HG02623 (cell line): Measurements from ENCODE around the gene METTL8.
"Not testable (repeated sequence)": the region's sequence is repeated elsewhere in the genome, so short reads cannot be mapped to it uniquely, and the experiment has no call there.

Experiments
- ATAC-seq: cut with Tn5 transposase; IDR thresholded peaks from one replicate; pipeline ENCODE4 v1.9.1; 2021; ENCODE audit warnings: moderate library complexity; ENCODE audit not compliant: unreplicated experiment

The METTL8 gene

GRCh38 chr2:171430516-171431410, 3.0 kb downstream of the METTL8 start:
- no peak for ATAC-seq

GRCh38 chr2:171422710-171423495, 10.9 kb downstream of the METTL8 start:
- ATAC-seq, result not testable (repeated sequence)

- no peak for ATAC-seq
These were observed 12.8 kb downstream of the METTL8 start for GRCh38 chr2:171420728-171421563.

GRCh38 chr2:171419333-171419732, 14.5 kb downstream of the METTL8 start:
- no peak for ATAC-seq

GRCh38 chr2:171416009-171416926, 17.5 kb downstream of the METTL8 start:
- peak; percentile 80 for ATAC-seq

GRCh38 chr2:171414645-171415044, 19.1 kb downstream of the METTL8 start:
- ATAC-seq, result not testable (repeated sequence)

- ATAC-seq, result no peak
These were observed 21.1 kb downstream of the METTL8 start for GRCh38 chr2:171412571-171413175.

GRCh38 chr2:171411791-171412483, 21.9 kb downstream of the METTL8 start:
- ATAC-seq, result no peak

- no peak for ATAC-seq
These were observed 22.6 kb downstream of the METTL8 start for GRCh38 chr2:171411214-171411613.

- no peak for ATAC-seq
These were observed 23.2 kb downstream of the METTL8 start for GRCh38 chr2:171410624-171411023.

- no peak for ATAC-seq
These were observed 23.7 kb downstream of the METTL8 start for GRCh38 chr2:171410101-171410500.

- no peak for ATAC-seq
These were observed 24.3 kb downstream of the METTL8 start for GRCh38 chr2:171409436-171409971.

- ATAC-seq, result no peak
These were observed 26.1 kb downstream of the METTL8 start for GRCh38 chr2:171407676-171408044.

GRCh38 chr2:171407030-171407675, 26.6 kb downstream of the METTL8 start:
- peak; percentile 53 for ATAC-seq

GRCh38 chr2:171406044-171406443, 27.7 kb downstream of the METTL8 start:
- ATAC-seq, result peak; percentile 56

- ATAC-seq, result no peak
These were observed 28.2 kb downstream of the METTL8 start for GRCh38 chr2:171405546-171405945.

- ATAC-seq, result no peak
These were observed 29.1 kb downstream of the METTL8 start for GRCh38 chr2:171404719-171405118.

GRCh38 chr2:171404261-171404660, 29.5 kb downstream of the METTL8 start:
- no peak for ATAC-seq
